ENCODE data around the gene SEMA5A. TPM values are rescaled to one million over a fixed set of nuclear protein-coding genes. Genes with fewer than 3 reads are reported as not detected.

The SEMA5A gene
- polyA plus RNA-seq, 1 of the 3 experiments (the other 2 are of a cell fraction) = 0.58 TPM

GRCh38 chr5:9066349-9066748 is 479.5 kb downstream of the SEMA5A start:
- Histone ChIP-seq H2AFZ (ENCODE audit: low read depth) (no peak overlapping the region), H3K9ac (no peak overlapping the region), H3K36me3 (replicated peaks in 1 of 2; ENCODE audit: control insufficient read depth in 1 of 2, insufficient read depth in 2 of 2, low read length in 1 of 2) (no peaks in the 10 kb centered on the region), H3K4me1 (ENCODE audit: control insufficient read depth in 1 of 2, insufficient read depth in 2 of 2, low read depth in 1 of 2, low read length in 1 of 2) (no peaks in the 10 kb centered on the region; a peak in 1 of 4 replicates), H3K27ac (ENCODE audit: low read depth in 2 of 2, low read length in 1 of 2) (no peak overlapping the region), H4K20me1 (ENCODE audit: insufficient read depth) (no peaks in the 10 kb centered on the region), H3K27me3 (ENCODE audit: insufficient read depth) (no peaks in the 10 kb centered on the region), H3K4me2 (no peak overlapping the region), H3K79me2 (ENCODE audit: insufficient read depth) (no peaks in the 10 kb centered on the region), H3K9me2 (no peaks in the 10 kb centered on the region), H3F3A (replicated peaks; ENCODE audit: insufficient read depth) (no peaks in the 10 kb centered on the region), H3K9me3 (no peaks in the 10 kb centered on the region), H3K4me3 (ENCODE audit: low read depth in 2 of 2, low read length in 1 of 2) (no peak overlapping the region)
- ChIA-PET CTCF (interaction anchor here (0.8 kb wide), 1 partner anchor 11 kb away, joined by 3 read pairs; no protein-coding TSS in a partner anchor), POLR2A (no interaction called here)
- TF ChIP-seq NFIC (IDR thresholded peaks at IDR 0.05; ENCODE audit: borderline replicate concordance) (no peak), RXRA (IDR thresholded peaks at IDR 0.05; ENCODE audit: borderline replicate concordance, low read depth) (no peak), FOXJ3 (CRISPR knock-in tag; IDR thresholded peaks at IDR 0.05) (no peak), EZH2phosphoT487 (IDR thresholded peaks at IDR 0.05; ENCODE audit: borderline replicate concordance, low read depth) (no peak), TAF1 (IDR thresholded peaks at IDR 0.05; ENCODE audit: borderline replicate concordance, low read depth, low read length) (no peak), ELF1 (IDR thresholded peaks at IDR 0.05) (no peak), RAD21 (IDR thresholded peaks at IDR 0.05; ENCODE audit: low read length) (no peak), RFX5 (IDR thresholded peaks at IDR 0.05; ENCODE audit: low read length) (no peak), CTCF (IDR thresholded peaks at IDR 0.05) (no peak), RCOR1 (IDR thresholded peaks at IDR 0.05; ENCODE audit: low read length) (no peak), USF2 (IDR thresholded peaks at IDR 0.05; ENCODE audit: borderline replicate concordance, low read depth, low read length) (no peak), YY1 (IDR thresholded peaks at IDR 0.05; ENCODE audit: low read depth) (no peak)
- TF ChIP-seq, protein P1, sequence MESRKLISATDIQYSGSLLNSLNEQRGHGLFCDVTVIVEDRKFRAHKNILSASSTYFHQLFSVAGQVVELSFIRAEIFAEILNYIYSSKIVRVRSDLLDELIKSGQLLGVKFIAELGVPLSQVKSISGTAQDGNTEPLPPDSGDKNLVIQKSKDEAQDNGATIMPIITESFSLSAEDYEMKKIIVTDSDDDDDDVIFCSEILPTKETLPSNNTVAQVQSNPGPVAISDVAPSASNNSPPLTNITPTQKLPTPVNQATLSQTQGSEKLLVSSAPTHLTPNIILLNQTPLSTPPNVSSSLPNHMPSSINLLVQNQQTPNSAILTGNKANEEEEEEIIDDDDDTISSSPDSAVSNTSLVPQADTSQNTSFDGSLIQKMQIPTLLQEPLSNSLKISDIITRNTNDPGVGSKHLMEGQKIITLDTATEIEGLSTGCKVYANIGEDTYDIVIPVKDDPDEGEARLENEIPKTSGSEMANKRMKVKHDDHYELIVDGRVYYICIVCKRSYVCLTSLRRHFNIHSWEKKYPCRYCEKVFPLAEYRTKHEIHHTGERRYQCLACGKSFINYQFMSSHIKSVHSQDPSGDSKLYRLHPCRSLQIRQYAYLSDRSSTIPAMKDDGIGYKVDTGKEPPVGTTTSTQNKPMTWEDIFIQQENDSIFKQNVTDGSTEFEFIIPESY (IDR thresholded peaks at IDR 0.05; ENCODE audit: borderline replicate concordance, low read depth) = no peak
- WGBS (ENCODE audit: low lambda C conversion rate) = 79% methylated on average over 16 of the region's 17 CpGs
- DNase-seq = no peak
